GM19463 (cell line): ENCODE measurements around the gene KBTBD13.

Experiments
- ATAC-seq: cut with Tn5 transposase; IDR thresholded peaks from one replicate; pipeline ENCODE4 v1.9.1; 2021; ENCODE audit warnings: mild to moderate bottlenecking, moderate library complexity; ENCODE audit not compliant: unreplicated experiment

KBTBD13 gene

GRCh38 chr15:65050270-65050669 lies 26.3 kb upstream of the KBTBD13 start:
- no peak for ATAC-seq

- ATAC-seq = no peak
Observed at GRCh38 chr15:65051266-65051665, 25.3 kb upstream of the KBTBD13 start.

DNA sequence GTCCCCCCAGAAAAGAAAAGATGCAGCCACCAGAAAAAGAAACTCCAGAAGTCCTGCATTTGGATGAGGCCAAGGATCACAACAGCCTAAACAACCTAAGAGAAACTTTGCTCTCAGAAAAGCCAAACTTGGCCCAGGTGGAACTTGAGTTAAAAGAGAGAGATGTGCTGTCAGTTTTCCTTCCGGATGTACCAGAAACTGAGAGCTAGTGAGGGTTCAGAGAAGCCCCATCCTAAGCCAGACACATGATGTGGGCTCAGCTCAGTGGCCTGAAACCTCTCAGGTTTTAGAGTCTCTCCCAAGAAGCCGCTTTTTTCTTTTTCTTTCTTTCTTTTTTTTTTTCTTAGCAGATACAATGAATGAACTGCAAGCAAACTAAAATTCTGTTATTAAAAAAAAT lies 23.6 kb upstream of the KBTBD13 start:
- ATAC-seq = no peak

- ATAC-seq = peak; percentile 47
Observed at GRCh38 chr15:65054333-65055200, 22.0 kb upstream of the KBTBD13 start.

- ATAC-seq = no peak
Observed at GRCh38 chr15:65055201-65055870, 21.2 kb upstream of the KBTBD13 start.

DNA sequence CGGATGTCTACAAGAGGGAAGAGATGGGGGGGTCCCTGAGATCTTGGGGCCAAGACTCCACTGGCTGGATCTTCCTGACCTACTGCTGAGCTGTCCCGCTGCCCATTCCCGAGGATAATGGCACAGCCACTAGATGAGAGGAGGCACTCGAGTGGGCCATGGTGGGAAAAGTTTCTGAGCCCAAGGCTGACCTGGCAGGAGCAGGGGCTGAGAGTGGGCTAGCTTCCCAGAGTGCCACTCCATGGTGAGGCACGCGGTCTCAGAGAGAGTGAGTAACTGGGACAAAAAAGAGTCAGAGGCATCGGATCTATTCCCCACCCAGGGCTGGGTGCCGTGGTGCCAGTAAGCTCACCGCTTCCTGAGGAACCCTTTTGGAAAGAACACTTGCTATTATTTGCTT lies 20.4 kb upstream of the KBTBD13 start:
- no peak for ATAC-seq

DNA sequence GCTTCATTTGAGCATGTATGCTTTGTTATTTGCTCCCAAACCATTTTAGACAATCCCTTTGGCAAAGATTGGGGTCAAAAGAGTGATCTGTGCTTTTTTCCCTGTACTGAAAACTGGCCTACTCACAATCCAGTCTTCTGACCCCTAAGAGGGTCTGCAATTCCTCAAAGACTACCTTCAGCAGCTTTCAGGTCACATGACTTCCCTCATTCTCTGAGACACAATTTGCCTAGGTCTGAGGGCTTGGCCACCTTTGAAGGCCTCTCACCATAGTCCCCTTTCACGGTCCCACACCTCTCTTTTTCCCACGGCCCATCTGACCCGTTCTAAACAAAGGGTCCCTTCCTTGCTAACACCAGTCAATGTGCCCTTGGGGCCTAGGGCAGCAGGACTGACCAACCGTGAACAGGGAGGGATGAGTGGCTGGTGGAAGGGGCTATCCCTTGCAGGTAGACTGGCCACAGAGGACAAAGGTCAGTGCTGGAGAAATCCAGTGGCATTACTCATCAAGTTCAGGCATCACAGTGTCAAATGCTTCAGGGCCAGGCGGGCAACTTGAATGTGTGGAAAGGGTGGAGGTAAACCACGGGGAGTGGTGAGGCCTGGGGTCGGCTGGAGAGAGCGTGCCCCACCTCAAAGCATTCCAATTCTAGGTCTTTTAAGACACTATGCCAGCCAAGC lies 19.5 kb upstream of the KBTBD13 start:
- ATAC-seq = no peak

DNA sequence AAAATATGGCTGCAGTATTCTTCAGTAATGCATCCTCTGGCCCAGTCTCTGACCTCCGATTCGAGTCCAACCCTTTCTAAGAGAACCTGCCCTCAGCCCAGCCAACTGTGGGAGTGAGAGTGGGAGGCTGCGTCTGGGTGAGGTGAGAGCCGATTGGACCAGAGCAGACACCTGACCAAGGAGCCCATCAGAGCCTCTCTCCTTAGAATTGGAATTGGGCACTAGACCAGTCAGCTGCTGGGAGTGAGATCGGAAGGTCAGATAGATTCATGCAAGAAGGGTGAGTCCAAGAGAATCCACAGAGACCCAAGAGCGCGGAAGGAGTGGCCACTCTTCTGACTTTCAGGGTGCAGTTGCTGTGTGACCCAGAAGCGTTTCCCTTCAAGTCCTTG lies 19.0 kb upstream of the KBTBD13 start:
- no peak for ATAC-seq

DNA sequence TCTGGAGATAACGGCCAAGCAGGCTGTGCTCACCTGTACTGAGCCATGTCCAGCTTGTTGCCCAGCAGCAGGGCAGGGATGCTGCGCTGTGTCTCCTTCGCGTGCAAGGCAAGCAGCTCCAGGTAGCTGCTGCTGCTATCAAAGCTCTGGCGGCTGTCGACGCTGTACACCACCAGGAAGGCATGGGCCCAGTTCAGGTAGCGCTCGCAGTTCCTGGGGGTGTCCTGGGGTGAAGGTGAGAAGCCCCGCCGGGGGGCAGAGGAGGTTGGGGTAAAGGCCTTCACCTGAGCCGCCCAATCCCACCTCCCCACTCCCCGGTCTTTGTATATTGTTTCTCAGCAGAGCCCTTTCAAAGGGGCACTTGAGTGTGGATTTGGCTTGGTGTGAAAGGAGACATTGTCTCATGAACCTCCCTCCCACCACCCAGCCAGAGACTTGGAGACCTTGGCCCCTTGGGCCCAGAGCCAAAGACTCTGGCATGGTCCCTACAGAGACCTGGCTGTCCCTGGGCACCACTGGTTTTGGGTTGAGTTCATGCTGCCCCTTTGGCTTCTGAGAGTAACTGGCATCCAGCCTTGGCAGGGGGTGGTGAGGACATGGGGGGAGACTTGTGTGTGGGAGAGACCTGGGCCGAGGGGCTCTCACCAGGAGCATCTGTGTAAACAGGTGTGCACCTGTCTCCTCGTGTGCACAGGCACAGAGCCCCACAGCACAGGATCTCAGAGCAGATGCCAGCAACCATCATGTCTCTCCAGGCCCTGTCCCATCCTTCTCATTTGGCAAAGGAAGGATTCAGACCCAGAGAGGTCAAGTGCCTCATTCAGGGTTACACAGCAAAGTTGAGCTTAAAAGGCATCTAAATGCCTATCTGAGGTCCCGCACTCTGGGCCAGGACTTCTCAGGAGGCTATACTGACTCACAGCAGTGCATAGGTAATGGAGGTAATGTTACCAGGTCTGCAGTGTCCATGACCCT lies 17.9 kb upstream of the KBTBD13 start:
- ATAC-seq = no peak

- no peak for ATAC-seq
Observed at GRCh38 chr15:65059369-65059750, 17.2 kb upstream of the KBTBD13 start.

GRCh38 chr15:65059931-65060596 lies 16.5 kb upstream of the KBTBD13 start:
- ATAC-seq = no peak

- no peak for ATAC-seq
Observed at GRCh38 chr15:65060641-65061397, 15.7 kb upstream of the KBTBD13 start.

GRCh38 chr15:65062061-65062460 lies 14.5 kb upstream of the KBTBD13 start:
- no peak for ATAC-seq

DNA sequence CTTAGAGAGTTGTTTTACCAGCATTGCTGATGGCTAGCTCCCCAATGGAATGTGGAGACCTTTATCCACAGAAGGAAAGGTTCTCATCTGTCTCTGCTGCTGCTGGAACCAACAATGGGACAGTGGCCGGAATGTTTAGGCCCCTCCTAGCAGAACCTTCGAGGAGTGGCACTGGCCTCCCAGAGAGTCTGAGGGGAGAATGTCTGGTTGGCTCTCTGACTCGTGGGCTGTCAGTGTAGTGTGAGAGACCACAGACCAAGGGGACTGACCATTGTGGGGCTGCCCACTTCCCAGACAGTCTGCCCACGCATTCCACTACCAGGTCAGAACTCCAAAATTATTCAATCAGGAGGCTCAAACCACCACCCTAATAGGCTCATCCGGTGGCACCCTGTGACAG lies 13.8 kb upstream of the KBTBD13 start:
- no peak for ATAC-seq

- ATAC-seq = no peak
Observed at GRCh38 chr15:65066001-65066634, 10.4 kb upstream of the KBTBD13 start.

DNA sequence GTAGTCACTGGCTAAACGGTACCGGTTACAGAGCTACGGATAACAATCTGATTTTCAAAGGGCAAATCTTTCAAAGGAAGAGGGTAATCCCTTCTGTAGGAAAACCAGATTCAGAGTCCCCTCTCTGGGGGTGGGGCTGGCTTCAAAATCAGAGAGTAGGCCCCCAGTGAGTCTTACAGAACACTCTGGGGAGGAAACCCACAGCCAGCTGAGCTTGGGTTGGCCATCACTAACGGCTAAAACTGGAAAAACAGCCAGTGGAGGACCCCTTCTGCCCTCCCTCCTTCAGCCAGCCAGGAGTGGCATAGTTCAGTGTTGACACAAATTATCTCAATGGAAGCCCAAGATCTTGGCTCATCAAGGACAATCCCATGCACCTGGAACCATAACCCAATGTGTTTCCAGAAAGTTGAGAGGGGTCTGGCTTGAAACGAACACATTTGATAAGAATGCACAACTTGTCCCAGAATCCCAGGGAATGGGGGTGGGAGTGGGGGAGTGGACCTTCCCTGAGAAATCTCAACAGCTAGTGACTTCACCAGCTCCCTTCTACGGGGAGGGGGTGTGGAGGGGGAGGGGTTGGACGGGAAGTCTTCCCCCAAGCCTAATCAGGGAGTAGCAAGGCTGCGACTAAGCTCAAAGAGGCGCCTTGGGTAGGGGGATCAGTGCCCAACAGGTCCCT lies 9.8 kb upstream of the KBTBD13 start:
- ATAC-seq = no peak

DNA sequence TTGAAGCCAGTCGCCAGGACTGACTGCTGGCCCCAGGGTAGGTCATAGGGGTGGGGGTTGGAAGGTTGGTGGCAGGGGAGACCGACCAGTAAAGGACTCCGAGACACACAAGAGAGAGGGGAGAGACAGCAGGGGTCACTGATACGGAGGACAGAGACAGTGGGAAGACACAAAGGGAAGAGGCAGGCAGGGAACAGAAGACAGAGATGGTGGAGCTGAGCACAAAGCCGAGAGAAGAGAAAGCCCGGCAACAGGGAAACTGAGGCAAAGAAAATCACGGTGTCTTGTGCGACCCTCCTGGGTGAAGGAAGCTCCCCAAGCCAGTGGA lies 9.3 kb upstream of the KBTBD13 start:
- ATAC-seq = no peak

- ATAC-seq = no peak
Observed at GRCh38 chr15:65067645-65068402, 8.7 kb upstream of the KBTBD13 start, which contains the start of gene RASL12. Gene RASL12 (minus strand): TSS chr15:65067991. CDS start chr15:65067835, 156 bp downstream.
